ENCODE data around the gene U2AF2.

U2AF2 gene

DNA sequence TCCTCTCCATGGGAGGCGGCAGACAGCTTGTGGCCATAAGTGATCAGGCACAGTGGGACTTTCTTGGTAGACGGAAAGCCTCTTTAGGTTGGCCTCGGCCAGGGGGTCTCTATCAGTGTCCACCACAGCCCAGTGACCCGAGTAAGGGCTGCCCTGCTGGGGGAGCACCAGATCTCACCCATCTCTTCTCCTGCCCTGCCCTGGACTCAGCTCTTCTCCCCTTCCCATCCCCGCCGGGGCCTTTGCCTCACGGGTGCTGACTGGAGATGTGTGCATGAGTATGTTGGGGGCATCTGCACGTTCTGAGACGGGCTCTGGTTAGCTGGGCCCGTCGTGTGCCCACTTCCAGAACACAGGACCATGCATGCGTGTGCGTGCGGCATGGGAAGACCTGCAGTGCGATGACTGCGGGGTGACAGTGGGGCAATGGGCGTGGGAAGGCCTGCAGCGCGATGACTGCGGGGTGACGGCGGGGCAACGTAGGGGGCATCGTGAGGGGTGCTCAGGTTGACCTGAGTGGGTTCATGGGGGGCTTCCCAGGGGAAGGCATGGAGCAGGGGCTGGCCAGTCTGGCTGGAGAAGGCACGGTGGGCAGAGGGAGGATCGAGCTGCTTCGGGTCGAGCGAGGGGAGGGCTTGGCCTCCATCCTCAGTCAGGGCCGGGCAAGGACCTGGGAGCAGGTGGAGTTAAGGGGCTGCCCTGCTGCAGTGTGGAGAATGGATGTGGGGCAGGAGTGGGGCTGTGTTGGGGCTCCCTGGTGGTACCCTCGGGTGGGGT, 36.1 kb downstream of the U2AF2 start:
- DNase-seq (ENCODE audit: low read depth): no peak

DNA sequence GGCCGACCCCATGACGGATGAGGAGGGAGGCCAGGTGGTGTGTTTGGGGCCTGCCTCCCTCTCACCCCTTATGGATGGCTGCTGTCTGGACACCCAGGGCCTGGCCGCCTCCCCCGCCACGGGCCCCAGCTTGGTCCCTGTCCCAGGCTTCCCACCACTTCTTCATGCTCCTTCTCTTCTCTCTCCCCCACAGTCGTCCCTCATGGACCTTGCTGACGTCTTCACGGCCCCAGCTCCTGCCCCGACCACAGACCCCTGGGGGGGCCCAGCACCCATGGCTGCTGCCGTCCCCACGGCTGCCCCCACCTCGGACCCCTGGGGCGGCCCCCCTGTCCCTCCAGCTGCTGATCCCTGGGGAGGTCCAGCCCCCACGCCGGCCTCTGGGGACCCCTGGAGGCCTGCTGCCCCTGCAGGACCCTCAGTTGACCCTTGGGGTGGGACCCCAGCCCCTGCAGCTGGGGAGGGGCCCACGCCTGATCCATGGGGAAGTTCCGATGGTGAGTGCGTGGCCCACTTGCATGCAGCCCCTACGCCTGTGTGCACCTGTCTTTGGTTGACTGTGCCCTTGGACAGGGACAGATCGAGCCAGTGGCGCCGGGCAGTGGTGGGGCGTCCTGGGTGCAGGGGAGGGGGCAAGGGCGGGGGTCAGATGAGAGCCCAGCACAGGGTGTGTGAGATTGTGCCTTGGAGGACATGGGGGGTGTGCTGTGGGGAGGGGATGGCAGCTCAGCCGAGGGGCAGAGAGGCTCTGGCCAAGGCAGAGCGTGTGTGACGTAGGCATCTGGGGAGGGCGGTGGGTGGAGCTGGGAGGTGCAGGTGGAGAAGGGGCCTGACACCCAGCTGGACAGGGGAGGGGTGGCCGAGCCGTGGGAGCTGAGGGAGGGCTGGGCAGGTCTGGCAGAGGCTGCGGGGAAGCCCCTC, 37.0 kb downstream of the U2AF2 start:
- no peak for DNase-seq (ENCODE audit: low read depth)

DNA sequence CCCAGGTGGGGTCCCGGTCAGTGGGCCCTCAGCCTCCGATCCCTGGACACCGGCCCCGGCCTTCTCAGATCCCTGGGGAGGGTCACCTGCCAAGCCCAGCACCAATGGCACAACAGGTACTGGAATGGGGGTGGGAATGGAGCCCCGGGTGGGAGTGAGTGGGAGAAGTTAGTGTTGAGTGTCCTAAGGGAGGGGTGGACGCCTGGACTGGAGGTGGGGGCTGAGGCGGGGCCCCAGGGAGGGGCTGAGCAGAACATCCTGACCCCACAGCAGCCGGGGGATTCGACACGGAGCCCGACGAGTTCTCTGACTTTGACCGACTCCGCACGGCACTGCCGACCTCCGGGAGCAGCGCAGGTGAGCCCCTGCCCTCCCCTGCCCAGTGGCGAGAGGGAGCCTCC, 37.8 kb downstream of the U2AF2 start:
- no peak for DNase-seq (ENCODE audit: low read depth)

DNA sequence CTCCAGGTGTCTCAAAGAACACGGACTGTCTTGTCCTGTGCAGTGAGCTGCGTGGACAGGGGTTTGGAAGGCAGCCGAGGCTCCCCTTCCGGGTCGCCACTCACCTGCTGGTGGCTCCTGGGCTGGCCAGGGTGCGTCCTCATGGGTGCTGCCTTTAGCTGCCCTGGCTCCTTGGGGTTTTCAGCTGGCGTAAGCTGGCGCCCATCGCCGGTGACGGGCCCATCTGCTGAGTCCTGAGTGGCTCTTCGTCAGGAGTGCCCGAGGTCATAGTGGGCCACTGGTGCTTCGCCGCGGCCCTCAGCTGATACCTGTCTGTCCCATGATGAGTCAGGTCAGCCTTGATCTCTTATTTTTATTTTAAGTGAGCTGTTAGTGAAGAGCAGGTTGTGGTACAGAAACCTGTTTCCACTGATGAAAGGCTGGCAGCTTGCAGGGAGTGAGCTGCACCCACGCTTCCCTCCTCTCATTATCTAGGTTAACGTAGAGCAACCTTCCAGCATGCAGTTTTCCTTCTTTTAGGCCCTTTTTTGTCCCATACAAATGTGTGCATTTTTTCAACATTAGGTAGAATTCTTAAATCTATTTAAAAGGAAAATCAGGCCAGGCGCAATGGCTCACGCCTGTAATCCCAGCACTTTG, 38.6 kb downstream of the U2AF2 start:
- DNase-seq (ENCODE audit: low read depth): no peak

DNA sequence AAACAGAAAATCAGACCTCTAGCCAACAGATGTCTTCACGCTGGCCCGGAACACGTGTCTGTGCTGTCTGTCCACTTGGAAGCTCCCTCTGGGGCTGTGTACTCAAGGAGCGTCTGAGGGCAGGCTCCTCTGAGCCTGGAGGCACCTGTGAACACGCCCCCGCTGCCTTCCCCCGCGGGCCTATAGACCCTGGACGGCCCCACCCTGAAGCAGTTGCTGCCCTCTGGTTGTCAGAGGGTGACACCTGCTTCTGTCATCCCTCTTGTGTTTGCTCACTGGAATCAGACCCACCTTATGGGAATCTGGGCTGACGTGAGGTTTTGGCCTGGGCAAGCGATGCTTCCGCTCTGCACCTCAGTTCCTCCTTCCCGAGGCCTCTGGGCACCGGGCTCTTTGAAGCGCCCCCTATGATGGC, 39.4 kb downstream of the U2AF2 start:
- DNase-seq (ENCODE audit: low read depth): no peak

DNA sequence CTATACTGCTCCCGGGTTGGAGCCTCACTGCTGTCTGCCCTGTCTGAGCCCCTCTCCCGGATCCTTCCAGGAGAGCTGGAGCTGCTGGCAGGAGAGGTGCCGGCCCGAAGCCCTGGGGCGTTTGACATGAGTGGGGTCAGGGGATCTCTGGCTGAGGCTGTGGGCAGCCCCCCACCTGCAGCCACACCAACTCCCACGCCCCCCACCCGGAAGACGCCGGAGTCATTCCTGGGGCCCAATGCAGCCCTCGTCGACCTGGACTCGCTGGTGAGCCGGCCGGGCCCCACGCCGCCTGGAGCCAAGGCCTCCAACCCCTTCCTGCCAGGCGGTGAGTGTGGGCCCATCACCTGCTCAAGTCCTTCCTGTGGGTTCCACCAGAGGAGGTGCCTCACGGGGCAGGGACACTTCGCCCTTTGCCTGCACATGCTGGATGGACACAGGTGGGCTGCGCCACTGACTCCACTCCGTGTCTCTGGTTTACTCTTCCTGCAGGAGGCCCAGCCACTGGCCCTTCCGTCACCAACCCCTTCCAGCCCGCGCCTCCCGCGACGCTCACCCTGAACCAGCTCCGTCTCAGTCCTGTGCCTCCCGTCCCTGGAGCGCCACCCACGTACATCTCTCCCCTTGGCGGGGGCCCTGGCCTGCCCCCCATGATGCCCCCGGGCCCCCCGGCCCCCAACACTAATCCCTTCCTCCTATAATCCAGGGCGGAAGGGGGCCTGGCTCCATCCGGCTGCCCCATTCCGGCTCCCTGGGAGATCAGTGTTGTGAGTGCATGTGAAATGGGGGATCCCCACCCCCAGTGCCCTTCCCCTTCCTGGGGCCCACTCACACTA, 40.0 kb downstream of the U2AF2 start:
- DNase-seq (ENCODE audit: low read depth): no peak

DNA sequence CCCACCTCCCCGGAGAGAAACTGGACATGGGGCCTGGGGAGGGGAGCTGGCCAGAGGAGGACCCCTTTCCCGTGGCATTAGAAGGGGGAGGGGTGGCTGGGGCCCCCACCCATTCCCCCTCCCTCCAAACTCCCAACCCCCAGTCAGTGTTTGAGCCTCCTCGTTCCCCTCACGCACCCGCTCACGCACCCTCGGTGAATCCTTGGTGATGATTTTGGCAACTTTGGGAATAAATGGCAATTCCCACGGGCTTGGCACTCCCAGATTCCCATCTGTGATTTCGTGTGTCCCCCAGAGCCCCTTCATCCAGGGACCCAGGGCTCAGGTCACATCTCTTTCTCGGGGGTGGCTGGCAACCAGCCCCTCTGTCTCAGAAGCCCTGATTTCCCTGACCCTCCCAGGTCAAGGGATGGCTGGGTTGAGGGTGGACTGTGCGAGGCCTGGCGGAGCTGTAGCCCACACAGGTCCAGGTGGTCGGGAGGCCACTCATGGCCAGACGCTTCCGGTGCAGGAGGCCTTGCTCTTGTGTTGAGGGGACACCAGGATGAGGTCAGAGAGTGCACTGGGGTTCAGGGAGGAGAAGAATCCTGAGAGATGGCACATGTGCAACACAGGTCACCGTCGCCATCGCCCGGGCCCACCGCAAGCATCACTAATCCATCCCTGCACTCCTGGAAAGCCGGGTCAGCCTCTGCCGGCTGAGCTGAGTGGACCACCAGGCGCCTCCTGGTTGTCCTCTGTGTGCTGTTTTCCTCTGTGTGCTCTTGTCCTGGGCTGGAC, 40.9 kb downstream of the U2AF2 start:
- DNase-seq (ENCODE audit: low read depth): no peak

DNA sequence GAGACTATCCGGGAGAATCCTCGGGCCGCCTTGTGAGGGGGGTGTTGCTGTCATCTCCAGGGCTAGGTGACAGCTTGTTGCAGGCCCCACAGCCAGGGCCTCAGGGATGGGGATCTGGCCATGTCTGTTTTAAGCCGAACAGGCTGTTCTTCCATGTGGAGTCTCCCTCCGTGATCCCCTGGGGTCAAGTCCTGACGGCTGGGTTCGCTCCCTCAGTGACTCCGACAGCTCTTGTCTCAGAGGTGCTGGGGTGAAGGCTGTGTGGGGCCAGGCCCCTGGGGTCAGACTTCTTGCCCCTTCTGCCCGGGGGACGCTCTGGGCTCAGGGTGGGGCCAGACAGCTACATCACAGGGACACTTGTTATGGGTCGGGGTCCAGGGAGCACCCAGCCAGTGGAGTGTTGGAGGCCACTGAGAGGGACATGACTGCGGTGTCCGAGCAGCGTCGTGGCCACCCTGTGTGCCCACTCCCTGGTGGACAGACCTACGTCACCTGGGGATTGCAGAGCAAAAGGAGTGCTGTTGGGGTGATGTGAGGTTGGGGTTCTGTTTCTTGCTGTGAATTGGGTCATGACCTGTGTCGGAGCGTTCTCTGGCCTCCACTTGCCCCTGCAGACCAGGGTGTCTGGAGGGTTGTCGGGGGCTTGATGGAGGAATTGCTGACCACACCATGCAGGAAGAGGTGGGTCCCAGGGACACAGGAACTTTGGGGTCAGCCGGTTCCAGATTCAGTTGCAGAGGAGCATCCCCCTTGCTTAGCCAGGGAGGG, 41.6 kb downstream of the U2AF2 start:
- no peak for DNase-seq (ENCODE audit: low read depth)

DNA sequence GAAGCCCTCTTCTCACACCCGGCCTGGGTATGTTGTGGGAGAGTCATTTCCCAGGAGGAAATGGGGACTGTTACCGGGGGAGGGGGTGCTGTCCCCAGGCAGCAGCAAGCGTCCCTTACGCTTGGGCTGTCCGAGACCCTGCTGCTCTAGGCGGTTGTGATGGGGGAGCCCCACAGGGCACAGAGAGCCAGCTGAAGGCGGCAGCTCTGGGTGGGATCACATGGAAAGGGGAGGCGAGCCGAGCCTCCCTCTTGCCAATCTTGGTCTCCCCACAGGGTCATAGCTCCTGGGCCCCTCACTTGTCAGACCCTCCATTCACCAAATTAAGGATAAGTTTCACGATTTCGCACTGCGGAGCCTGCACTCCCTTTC, 42.2 kb downstream of the U2AF2 start:
- DNase-seq (ENCODE audit: low read depth): no peak

DNA sequence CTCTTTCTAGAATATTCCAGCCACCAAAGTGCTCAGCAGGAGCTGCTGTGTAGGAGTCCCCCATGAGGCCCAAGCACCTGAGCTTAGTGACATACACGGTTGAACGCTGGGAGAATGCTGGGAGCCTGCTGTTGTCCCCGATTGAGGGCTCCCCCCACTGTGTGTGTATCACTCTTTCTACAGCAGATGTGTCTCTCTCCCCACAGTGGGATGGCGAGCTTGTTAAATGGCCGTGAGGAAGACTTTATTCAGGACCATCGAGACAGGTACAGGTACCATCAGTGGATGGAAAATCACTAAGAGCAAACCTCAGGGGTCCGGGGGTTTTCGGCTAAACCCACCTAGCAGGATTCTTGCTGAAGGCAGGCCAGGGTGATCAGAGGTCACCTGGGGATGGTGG, 42.9 kb downstream of the U2AF2 start:
- DNase-seq (ENCODE audit: low read depth): no peak

DNA sequence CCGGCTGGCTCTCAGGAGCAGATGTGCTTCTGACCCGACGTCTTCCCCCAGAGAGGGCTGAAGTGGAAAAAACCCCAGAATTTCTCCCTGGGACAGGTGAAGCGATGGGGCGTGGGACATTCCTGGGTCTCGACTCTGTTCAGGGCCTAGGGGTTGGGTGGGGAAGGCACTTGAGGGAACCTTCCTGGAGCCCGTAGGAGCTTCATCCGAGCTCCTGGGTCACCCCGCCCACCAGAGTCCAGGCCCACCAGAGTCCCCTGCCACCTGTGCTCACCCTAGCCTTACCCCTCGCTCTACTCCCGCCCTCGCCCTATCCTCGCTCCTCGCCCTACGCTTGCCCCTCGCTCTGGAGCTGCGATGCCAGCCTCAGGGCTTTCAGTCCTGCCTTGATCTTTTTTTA, 43.4 kb downstream of the U2AF2 start:
- no peak for DNase-seq (ENCODE audit: low read depth)

DNA sequence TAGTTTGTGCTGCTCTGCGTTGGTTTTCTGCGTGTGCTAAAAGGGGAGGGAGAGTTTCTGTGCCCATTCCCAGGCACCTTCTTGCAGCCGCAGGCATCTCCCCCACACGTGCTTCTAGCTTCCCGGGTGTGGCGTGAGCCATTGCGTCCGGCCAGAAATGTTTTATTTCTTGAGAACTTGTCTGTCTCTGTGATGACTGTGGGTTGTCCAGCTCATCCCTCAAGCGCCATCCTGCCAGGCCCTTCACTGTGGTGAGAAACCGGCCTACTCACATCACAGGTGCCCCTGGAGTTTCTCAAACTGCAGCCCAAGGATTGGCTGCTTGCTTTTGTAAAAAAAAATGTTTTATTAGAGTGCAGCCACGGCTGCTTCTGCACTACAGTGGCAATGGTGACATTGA, 44.4 kb downstream of the U2AF2 start:
- DNase-seq (ENCODE audit: low read depth): no peak

DNA sequence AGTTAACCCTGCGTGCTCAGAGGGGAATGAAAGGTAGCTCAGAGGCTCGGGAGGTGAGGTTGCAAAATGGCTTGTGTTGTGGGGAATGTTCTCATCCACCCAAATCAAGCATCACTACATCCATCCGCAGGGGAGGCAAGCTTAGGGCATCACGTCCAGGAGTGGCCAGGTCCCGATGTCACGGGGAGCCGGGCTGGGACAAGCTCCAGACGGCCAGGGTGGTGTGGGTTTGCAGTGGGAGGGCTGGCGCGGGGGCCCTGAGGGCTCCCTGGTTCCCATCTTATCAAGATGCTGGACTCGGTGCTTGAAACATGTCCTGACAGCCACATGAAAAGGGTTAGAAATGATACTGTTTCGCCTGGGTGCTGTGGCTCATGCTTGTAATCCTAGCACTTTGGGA, 46.0 kb downstream of the U2AF2 start:
- no peak for DNase-seq (ENCODE audit: low read depth)

DNA sequence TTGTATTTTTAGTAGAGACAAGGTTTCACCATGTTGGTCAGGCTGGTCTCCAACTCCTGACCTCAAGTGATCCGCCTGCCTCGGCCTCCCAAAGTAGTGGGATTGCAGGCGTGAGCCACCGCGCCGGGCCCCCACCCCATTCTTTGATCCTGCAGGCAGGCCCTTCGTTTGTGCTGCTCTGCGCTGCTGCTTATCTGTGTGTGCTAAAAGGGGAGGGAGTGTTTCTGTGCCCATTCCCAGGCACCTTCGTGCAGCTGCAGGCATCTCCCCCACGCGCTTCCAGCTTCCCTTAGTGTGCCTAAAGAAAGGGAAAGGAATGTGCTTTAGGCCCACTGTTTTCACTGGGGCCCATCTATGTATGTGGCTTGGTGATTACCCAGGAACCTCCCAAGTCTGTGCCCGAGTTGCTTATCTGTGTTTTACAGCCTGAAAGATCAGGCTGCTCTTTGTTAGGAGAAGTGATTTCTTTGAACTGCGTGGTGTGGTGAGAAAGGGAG, 47.3 kb downstream of the U2AF2 start:
- DNase-seq (ENCODE audit: low read depth): no peak

DNA sequence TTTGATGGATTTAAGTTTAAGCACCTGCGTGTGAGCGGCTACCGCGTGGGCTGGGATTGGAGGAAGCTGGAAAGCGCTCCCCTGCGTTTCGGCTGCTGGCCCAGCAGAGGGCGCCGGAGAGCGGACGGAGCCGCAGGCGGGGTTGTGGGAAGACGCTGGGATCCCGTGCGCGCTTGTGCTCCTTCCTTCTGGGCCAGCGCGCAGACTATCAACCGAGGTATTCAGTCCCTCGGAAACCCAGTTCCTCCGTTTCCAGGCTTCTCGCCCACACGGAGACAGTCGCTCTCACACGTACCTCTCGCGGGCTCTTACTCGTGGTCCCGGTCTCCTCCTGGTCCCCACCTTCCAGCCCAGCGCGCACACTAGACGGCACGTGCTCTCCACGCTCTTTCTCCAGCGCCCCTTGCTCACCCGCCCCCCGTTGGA, 49.0 kb downstream of the U2AF2 start:
- DNase-seq (ENCODE audit: low read depth): no peak

DNA sequence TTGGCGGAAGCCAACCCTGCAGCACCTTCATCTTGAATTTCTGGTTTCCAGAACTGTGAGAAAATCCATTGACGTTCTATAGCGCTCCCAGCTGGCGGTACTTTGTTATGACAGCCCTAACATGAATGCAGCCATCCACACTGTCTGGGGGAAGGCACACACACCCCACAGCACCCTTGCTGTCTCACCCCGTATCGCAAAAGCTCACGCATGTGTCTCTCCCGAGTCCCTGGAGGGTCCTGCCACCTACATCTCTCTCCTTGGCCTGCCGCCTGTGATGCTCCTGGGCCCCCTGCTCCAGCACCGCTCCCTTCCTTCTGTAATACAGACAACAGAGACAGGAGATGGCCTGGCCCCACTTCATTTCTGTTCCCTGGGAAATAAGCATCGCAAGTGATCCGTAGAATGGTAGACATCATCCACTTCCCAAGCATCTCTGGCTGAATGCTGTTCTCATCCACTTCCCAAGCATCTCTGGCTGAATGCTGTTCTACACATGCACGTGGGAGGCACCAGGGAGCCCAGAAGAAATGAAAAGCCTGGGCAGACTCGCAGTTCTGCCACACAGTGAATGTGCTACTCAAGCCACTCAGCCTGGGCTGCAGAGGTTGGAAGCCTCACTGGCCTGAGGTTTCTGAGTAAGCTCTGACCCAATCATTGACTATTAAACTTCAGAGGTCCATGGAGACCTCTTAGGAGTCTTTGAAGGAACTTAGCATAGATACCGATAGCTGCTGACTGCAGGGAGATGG, 49.8 kb downstream of the U2AF2 start:
- no peak for DNase-seq (ENCODE audit: low read depth)

DNA sequence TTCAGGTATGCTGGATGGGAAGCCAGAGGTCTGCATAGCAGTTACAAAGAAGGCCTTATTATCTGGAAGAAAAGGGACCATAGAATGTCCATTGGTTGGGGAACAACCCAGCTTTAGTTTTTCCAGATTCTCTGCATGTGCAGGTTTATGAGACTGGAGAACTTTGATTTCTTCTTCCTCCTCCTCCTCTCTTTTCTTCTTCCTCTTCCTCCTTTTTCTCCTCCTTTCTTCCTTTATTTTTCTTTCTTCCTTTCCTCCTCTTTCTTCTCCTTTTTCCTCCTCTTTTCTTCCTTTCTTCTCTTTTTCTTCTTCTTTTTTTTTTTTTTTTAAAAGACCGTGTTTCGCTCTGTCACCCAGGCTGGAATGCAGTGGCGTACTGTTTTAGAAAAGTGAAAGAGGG, 51.1 kb downstream of the U2AF2 start:
- DNase-seq (ENCODE audit: low read depth): no peak

DNA sequence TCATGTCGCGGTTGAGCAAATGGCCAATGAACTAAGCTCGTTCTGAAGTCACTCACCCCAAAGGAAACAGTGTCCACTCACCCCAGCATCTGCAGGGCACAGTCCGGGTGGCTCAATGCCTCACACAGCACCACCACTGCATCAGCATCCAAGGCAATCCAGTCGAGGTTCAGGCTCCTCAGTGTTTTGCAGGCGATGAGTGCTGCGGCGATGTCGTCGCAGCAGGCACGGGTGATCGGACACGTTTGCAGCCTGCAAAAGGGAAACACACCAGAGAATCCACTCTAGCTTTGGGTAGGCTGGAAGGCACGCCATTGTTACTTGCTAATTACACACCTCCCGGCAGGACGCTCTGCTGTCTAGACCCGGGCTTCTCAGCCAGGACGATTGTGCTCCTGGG, 56.9 kb downstream of the U2AF2 start:
- no peak for DNase-seq (ENCODE audit: low read depth)
